AG04449 (cell line): ENCODE data around the gene DLST.

Experiments used
- CTCF ChIA-PET: fragments of 350-600 bp; formaldehyde crosslinking; extraction: SDS; loops from one replicate; lab custom pipeline; 2021; ENCODE audit warnings: antibody characterized with exemption; lab: Yijun Ruan, JAX
- POLR2A ChIA-PET: fragments of 400-600, 350-600 bp; formaldehyde crosslinking; extraction: SDS; loops from one replicate; lab custom pipeline; 2020; ENCODE audit warnings: antibody characterized with exemption, inconsistent platforms; lab: Yijun Ruan, JAX
- DNase-seq: peaks from one replicate; pipeline ENCODE4 v3.0.0-alpha.2; 2010; ENCODE audit warnings: low read depth, low spot score
- H3K4me3 ChIP-seq: 2 replicates; pipeline ENCODE4 v1.5.1; 2011; ENCODE audit warnings: low read depth, mild to moderate bottlenecking, control low read depth, low read length
- TF ChIP-seq, protein P1 (sequence below): IDR thresholded peaks from one replicate; pipeline ENCODE4 v1.5.1; 2011; ENCODE audit warnings: mild to moderate bottlenecking, moderate library complexity, low read length, control low read depth, inconsistent platforms; ENCODE audit not compliant: insufficient read depth; ENCODE audit errors: missing control alignments

Gene DLST

DNA sequence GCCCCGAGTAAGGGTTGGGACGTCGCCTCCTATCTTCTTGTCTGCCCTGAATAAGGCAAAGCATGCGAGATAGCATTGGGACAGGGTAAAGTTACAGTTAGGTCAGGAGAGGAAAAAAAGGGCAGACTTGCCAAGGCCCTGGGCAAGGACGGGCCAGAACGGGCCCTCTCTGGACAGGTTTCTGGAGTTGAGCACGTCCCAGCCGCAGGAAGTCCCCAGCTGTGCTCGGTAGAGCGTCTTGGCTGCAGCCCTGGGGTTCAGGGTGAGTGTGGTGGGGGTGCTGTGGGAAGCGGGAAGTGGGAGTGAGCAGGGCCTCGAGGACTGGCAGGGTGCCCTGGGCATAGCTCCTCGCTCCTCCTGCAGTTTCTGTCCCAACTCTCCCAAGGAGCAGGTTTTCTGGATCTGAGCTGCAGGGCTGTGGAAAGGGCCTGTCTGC, 35.9 kb downstream of the DLST start:
- ChIA-PET POLR2A (no interaction called here), CTCF (interaction anchor here (0.8 to 6.9 kb wide), 10 partner anchors 11 to 308 kb away, joined by 3 to 79 read pairs (median 5); no protein-coding TSS in a partner anchor)
- H3K4me3 ChIP-seq: no peak overlapping the region
- TF ChIP-seq, protein P1, sequence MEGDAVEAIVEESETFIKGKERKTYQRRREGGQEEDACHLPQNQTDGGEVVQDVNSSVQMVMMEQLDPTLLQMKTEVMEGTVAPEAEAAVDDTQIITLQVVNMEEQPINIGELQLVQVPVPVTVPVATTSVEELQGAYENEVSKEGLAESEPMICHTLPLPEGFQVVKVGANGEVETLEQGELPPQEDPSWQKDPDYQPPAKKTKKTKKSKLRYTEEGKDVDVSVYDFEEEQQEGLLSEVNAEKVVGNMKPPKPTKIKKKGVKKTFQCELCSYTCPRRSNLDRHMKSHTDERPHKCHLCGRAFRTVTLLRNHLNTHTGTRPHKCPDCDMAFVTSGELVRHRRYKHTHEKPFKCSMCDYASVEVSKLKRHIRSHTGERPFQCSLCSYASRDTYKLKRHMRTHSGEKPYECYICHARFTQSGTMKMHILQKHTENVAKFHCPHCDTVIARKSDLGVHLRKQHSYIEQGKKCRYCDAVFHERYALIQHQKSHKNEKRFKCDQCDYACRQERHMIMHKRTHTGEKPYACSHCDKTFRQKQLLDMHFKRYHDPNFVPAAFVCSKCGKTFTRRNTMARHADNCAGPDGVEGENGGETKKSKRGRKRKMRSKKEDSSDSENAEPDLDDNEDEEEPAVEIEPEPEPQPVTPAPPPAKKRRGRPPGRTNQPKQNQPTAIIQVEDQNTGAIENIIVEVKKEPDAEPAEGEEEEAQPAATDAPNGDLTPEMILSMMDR: no peak
- DNase-seq: no peak

DNA sequence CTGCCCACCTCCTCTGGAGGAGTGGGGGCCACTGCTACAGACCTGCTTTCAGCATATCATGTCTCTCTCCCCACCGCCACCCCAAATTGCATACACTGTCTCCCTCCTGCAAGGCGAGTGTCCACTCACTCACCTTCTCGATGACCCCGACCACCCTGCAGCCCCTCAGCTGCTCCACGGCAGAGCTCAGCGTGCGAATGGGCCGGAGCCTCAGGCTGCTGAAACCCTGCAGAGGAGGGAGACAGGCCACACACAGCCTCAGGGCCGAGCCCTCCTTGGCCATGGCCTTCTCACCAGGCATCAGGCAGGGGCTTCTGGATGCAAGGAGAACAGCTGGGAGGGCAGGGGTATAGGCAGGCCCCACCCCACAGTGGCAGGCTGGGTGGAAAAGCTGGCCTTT, 36.7 kb downstream of the DLST start:
- CTCF ChIA-PET: interaction anchor here (1.0 to 6.9 kb wide), 7 partner anchors 11 to 309 kb away, joined by 3 to 79 read pairs (median 7); no protein-coding TSS in a partner anchor
- POLR2A ChIA-PET: no interaction called here
- DNase-seq: no peak
- TF ChIP-seq, protein P1: no peak
- H3K4me3 ChIP-seq: no peak overlapping the region

- ChIA-PET POLR2A (no interaction called here), CTCF (interaction anchor here (1.0 to 6.9 kb wide), 7 partner anchors 7 to 169 kb away, joined by 3 to 61 read pairs (median 6); no protein-coding TSS in a partner anchor)
- TF ChIP-seq, protein P1: no peak
- no peak for DNase-seq
- H3K4me3 ChIP-seq: no peak overlapping the region
Measured at GRCh38 chr14:74919421-74920165, 37.9 kb downstream of the DLST start.

- POLR2A ChIA-PET: no interaction called here
- TF ChIP-seq, protein P1: no peak
- H3K4me3 ChIP-seq: no peak overlapping the region
- no peak for DNase-seq
- CTCF ChIA-PET: interaction anchor here (0.6 to 6.9 kb wide), 8 partner anchors 8 to 168 kb away, joined by 3 to 61 read pairs (median 6); no protein-coding TSS in a partner anchor
Measured at GRCh38 chr14:74920281-74920680, 38.6 kb downstream of the DLST start.

- POLR2A ChIA-PET: interaction anchor here (0.7 kb wide), 1 partner anchor 181 kb away, joined by 3 read pairs; no protein-coding TSS in a partner anchor
- TF ChIP-seq, protein P1: no peak
- CTCF ChIA-PET: interaction anchor here (0.6 to 6.9 kb wide), 7 partner anchors 9 to 167 kb away, joined by 3 to 61 read pairs (median 5); no protein-coding TSS in a partner anchor
- no peak overlapping the region for H3K4me3 ChIP-seq
- no peak for DNase-seq
Measured at GRCh38 chr14:74921053-74921620, 39.4 kb downstream of the DLST start.
